Measurements from ENCODE around the gene ABCA4.

ABCA4 gene

GRCh38 chr1:94142583-94142982 is 21.6 kb upstream of the ABCA4 start:
- H3K36me3 Mint-ChIP-seq: no peaks in the 10 kb centered on the region
- DNase-seq (ENCODE audit: low spot score in 2 of 2) (no peak), ATAC-seq (ENCODE audit: low read depth) (no peak)
- H3K27ac Mint-ChIP-seq: no peak overlapping the region
- H3K9me3 Mint-ChIP-seq: no peaks in the 10 kb centered on the region
- no peaks in the 10 kb centered on the region for H3K27me3 Mint-ChIP-seq
- H3K4me1 Mint-ChIP-seq: no peaks in the 10 kb centered on the region
- no peak overlapping the region for H3K4me3 Mint-ChIP-seq

DNA sequence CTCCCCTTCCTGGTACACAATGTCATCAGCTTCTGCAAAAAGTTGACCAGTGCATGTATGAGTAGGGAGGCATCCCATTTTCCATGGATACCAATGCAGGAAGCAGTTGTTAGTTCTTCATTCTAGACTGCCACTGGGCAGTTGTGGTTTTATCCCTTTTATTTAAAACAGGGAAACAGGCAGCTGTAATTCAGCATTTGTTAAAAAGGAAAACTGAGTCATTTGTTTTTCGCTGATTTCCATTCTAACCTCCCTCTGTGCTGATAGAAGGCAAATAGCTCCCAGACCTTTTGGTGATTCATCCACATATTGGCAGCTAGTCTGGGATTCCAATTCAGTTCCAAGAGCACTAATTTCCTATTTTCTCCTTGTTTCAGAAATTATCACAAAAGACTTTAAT is 21.1 kb upstream of the ABCA4 start:
- H3K4me3 Mint-ChIP-seq: no peak overlapping the region
- no peaks in the 10 kb centered on the region for H3K27me3 Mint-ChIP-seq
- H3K9me3 Mint-ChIP-seq: no peaks in the 10 kb centered on the region
- DNase-seq (ENCODE audit: low spot score in 2 of 2) (no peak), ATAC-seq (ENCODE audit: low read depth) (no peak)
- no peaks in the 10 kb centered on the region for H3K4me1 Mint-ChIP-seq
- no peaks in the 10 kb centered on the region for H3K36me3 Mint-ChIP-seq
- no peak overlapping the region for H3K27ac Mint-ChIP-seq

DNA sequence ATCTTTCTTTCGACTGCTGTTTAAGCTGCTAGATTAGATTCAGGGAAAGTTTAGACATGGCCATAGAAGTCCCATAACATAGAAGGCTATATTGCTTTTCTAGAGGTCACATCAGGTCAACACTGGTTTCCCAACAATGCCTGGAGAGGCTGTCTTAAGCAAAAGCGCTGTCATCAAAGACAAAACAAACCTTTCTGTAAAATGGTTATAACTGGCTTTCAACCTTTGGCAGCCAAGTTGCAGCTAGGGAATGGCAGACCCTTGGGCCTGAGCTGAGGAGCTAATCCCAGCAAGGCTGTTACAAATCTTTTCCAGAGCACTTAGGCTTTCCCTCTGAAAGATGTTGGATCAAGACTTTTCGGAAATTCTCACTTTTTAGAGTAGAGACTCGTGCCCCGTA is 11.2 kb upstream of the ABCA4 start:
- DNase-seq (ENCODE audit: low spot score in 2 of 2) (no peak), ATAC-seq (ENCODE audit: low read depth) (no peak)
- Mint-ChIP-seq H3K27me3 (peaks cover 14% of the 10 kb centered on the region), H3K27ac (no peak overlapping the region), H3K4me3 (no peak overlapping the region), H3K36me3 (no peaks in the 10 kb centered on the region), H3K4me1 (no peaks in the 10 kb centered on the region), H3K9me3 (no peaks in the 10 kb centered on the region)

GRCh38 chr1:94130851-94131595 is 10.1 kb upstream of the ABCA4 start:
- no peak overlapping the region for H3K27ac Mint-ChIP-seq
- no peaks in the 10 kb centered on the region for H3K4me1 Mint-ChIP-seq
- ATAC-seq (ENCODE audit: low read depth): no peak
- no peaks in the 10 kb centered on the region for H3K36me3 Mint-ChIP-seq
- H3K27me3 Mint-ChIP-seq: peaks cover 11% of the 10 kb centered on the region
- DNase-seq (ENCODE audit: low spot score in 2 of 2): no peak
- H3K4me3 Mint-ChIP-seq: no peak overlapping the region
- H3K9me3 Mint-ChIP-seq: no peaks in the 10 kb centered on the region

GRCh38 chr1:94126651-94127050 is 5.7 kb upstream of the ABCA4 start:
- no peaks in the 10 kb centered on the region for H3K4me1 Mint-ChIP-seq
- DNase-seq (ENCODE audit: low spot score in 2 of 2) (no peak), ATAC-seq (ENCODE audit: low read depth) (no peak)
- no peak overlapping the region for H3K4me3 Mint-ChIP-seq
- H3K27me3 Mint-ChIP-seq: peaks cover 11% of the 10 kb centered on the region
- no peak overlapping the region for H3K27ac Mint-ChIP-seq
- H3K9me3 Mint-ChIP-seq: no peaks in the 10 kb centered on the region
- H3K36me3 Mint-ChIP-seq: no peaks in the 10 kb centered on the region

DNA sequence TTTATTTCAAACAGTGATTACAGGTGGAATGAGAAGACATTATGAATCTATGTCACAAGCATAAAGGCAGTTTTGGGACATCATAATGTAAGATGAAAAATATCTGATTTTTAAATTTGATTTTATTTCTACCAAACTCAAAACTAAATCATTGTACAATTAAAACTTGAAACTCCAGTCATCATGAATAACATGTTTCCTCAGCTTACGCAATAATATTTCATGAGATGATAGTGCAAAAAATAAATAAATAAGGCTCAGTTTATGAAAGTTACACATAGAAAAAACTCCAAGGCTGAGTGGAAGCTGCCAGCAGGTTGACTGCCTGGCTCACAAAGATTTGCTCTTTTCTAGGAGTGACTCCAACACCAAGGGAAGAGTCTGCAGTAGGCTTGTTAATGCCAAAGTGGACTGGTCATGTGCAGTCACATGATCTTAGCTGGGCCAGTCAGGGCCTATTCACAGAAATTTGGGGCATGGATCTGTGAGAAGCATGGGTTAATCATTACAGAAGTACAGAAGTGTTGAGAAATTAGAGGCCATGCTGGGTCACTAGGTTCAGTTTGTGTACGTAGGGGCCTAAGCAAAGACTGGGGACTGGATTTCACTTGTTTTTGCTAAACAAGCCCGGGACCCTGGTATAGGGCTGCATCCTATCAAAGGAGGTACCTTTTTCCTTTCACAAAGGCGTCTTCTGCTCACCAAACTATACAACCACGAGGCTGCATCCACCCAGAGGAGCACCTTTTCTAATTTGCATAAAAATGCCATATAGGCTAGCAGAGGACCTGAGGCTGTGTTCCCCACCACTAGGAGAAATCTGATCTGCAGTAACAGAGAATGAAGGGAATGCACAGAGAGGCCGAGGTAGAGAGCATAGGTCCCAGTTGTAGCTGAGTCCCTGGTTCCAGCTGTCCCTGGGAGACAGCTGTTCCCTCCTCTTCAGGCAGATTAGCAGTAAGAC is 4.9 kb upstream of the ABCA4 start:
- Mint-ChIP-seq H3K27me3 (peaks cover 12% of the 10 kb centered on the region), H3K36me3 (no peaks in the 10 kb centered on the region), H3K9me3 (no peaks in the 10 kb centered on the region), H3K4me3 (no peak overlapping the region), H3K4me1 (no peaks in the 10 kb centered on the region), H3K27ac (no peak overlapping the region)
- DNase-seq (ENCODE audit: low spot score in 2 of 2) (no peak), ATAC-seq (ENCODE audit: low read depth) (no peak)

GRCh38 chr1:94124538-94124937 is 3.6 kb upstream of the ABCA4 start:
- ATAC-seq (ENCODE audit: low read depth) (no peak), DNase-seq (ENCODE audit: low spot score in 2 of 2) (no peak)
- Mint-ChIP-seq H3K36me3 (no peaks in the 10 kb centered on the region), H3K27ac (no peak overlapping the region), H3K4me3 (no peak overlapping the region), H3K27me3 (peaks cover 20% of the 10 kb centered on the region), H3K9me3 (no peaks in the 10 kb centered on the region), H3K4me1 (no peaks in the 10 kb centered on the region)

DNA sequence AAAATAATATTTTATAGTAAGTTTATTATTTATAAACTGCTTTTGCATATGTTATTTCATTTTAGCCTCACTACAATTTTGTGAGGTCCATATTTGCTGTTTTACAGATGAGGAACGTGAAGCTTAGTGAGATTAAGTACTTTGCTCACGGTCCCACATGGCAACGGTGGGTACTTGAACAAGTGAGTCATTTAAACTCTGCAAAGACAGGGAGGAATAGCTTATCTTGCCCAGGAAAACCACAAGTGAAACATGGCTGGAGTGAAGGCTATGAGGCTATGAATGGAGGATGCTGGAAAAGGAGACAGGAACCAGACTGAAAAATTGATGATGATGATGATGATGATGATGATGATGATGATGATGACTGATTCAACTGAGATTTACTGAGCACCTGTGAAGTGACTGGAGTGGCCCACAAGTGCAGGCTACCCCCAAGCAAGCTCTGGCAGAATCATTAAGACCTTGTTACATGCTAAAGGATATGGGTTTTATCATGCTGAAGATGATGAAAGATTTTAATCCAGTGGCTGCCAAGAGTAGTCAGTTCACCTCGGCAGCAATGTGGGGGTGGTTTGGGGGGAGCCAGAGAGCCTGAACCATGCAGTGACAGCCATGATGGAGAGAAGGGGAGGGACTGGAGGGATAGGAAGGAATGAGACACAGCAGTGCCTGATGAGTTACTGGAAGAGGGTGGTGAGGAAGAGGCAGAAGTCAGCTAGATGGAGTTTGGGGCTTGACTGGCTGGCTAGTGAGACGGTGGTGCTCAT is 1.4 kb upstream of the ABCA4 start:
- Mint-ChIP-seq H3K4me3 (no peak overlapping the region), H3K36me3 (no peaks in the 10 kb centered on the region), H3K9me3 (no peaks in the 10 kb centered on the region), H3K27ac (no peak overlapping the region), H3K4me1 (no peaks in the 10 kb centered on the region), H3K27me3 (peaks cover 16% of the 10 kb centered on the region)
- no peak for DNase-seq (ENCODE audit: low spot score in 2 of 2)
- no peak for ATAC-seq (ENCODE audit: low read depth)

- Mint-ChIP-seq H3K4me1 (no peaks in the 10 kb centered on the region), H3K4me3 (no peak overlapping the region), H3K9me3 (no peaks in the 10 kb centered on the region), H3K36me3 (no peaks in the 10 kb centered on the region), H3K27ac (no peak overlapping the region), H3K27me3 (peaks cover 18% of the 10 kb centered on the region)
- ATAC-seq (ENCODE audit: low read depth): no peak
- DNase-seq (ENCODE audit: low spot score in 2 of 2): no peak
Observed at GRCh38 chr1:94121411-94121821, 468 bp upstream of the ABCA4 start.

DNA sequence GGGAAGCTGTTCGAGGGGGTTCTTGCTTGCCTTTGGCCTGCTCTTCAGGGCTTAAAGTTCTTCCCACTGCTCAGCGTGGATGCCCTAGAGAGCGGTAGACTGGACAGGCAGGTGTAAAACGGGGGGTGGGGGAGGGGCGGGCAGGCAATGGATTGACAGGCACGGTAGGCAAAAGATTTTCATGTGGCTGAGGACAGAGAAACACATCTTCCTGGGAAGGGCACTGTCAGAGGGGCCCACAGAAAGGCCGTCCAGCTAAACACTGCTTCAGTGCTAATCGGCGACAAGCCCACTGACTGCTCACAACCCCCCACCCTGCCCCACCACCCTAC is 412 bp downstream of the ABCA4 start:
- H3K9me3 Mint-ChIP-seq: no peaks in the 10 kb centered on the region
- no peaks in the 10 kb centered on the region for H3K36me3 Mint-ChIP-seq
- ATAC-seq (ENCODE audit: low read depth): no peak
- no peak overlapping the region for H3K4me3 Mint-ChIP-seq
- no peak for DNase-seq (ENCODE audit: low spot score in 2 of 2)
- no peak overlapping the region for H3K27ac Mint-ChIP-seq
- no peaks in the 10 kb centered on the region for H3K4me1 Mint-ChIP-seq
- peaks cover 18% of the 10 kb centered on the region for H3K27me3 Mint-ChIP-seq

GRCh38 chr1:94119796-94120569 is 965 bp downstream of the ABCA4 start:
- Mint-ChIP-seq H3K9me3 (no peaks in the 10 kb centered on the region), H3K27me3 (peaks cover 22% of the 10 kb centered on the region), H3K36me3 (no peaks in the 10 kb centered on the region), H3K4me1 (no peaks in the 10 kb centered on the region), H3K27ac (no peak overlapping the region), H3K4me3 (no peak overlapping the region)
- ATAC-seq (ENCODE audit: low read depth) (no peak), DNase-seq (ENCODE audit: low spot score in 2 of 2) (no peak)

DNA sequence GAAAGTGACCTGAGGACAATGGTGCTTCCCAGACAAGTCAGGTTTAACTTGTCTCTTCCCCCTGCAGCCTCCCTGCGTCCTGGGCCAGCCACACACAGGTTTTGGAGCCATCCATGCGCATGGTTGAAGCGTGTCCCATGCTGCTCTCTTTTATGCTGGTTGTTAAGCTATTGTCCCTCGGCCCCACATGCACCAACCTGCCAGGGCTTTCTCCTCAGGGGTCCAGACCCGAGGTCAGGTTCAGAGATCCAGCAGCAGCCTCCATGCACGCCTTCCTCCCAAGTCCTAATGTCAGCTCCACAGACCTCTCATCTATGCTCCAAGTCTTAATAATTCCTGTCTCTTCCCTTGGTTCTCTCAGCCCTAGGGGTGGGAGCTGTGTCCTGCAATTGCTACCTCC is 1.6 kb downstream of the ABCA4 start:
- no peak overlapping the region for H3K27ac Mint-ChIP-seq
- H3K4me1 Mint-ChIP-seq: no peaks in the 10 kb centered on the region
- ATAC-seq (ENCODE audit: low read depth) (no peak), DNase-seq (ENCODE audit: low spot score in 2 of 2) (no peak)
- no peak overlapping the region for H3K4me3 Mint-ChIP-seq
- no peaks in the 10 kb centered on the region for H3K9me3 Mint-ChIP-seq
- H3K27me3 Mint-ChIP-seq: peaks cover 22% of the 10 kb centered on the region
- no peaks in the 10 kb centered on the region for H3K36me3 Mint-ChIP-seq

GRCh38 chr1:94118471-94118870 is 2.5 kb downstream of the ABCA4 start:
- no peak for DNase-seq (ENCODE audit: low spot score in 2 of 2)
- H3K27ac Mint-ChIP-seq: no peak overlapping the region
- H3K4me1 Mint-ChIP-seq: no peaks in the 10 kb centered on the region
- peaks cover 23% of the 10 kb centered on the region for H3K27me3 Mint-ChIP-seq
- H3K4me3 Mint-ChIP-seq: no peak overlapping the region
- no peaks in the 10 kb centered on the region for H3K36me3 Mint-ChIP-seq
- H3K9me3 Mint-ChIP-seq: no peaks in the 10 kb centered on the region
- no peak for ATAC-seq (ENCODE audit: low read depth)

Measured in memory B cell (primary cell).